GM19240 (cell line): Measurements from ENCODE around the gene LCP1.

Experiments
- DNase-seq: peaks from one replicate; pipeline ENCODE4 v3.0.0; 2011; ENCODE audit warnings: low spot score; ENCODE audit not compliant: insufficient read length

LCP1 gene

GRCh38 chr13:46131705-46132104, 50.3 kb downstream of the LCP1 start:
- no peak for DNase-seq

- no peak for DNase-seq
Observed at GRCh38 chr13:46129955-46130618, 51.9 kb downstream of the LCP1 start.

- no peak for DNase-seq
Observed at GRCh38 chr13:46129124-46129523, 52.9 kb downstream of the LCP1 start.

GRCh38 chr13:46127358-46128023, 54.5 kb downstream of the LCP1 start:
- no peak for DNase-seq

GRCh38 chr13:46126552-46127357, 55.2 kb downstream of the LCP1 start:
- DNase-seq = no peak

GRCh38 chr13:46126056-46126455, 55.9 kb downstream of the LCP1 start:
- no peak for DNase-seq

- DNase-seq = no peak
Observed at GRCh38 chr13:46124967-46125933, 56.7 kb downstream of the LCP1 start.

GRCh38 chr13:46124531-46124966, 57.4 kb downstream of the LCP1 start:
- no peak for DNase-seq

- no peak for DNase-seq
Observed at GRCh38 chr13:46122304-46122703, 59.7 kb downstream of the LCP1 start.

GRCh38 chr13:46121597-46122163, 60.3 kb downstream of the LCP1 start:
- DNase-seq = no peak

GRCh38 chr13:46121033-46121432, 60.9 kb downstream of the LCP1 start:
- no peak for DNase-seq

GRCh38 chr13:46119883-46120614, 61.9 kb downstream of the LCP1 start:
- DNase-seq = no peak

- no peak for DNase-seq
Observed at GRCh38 chr13:46116653-46117502, 65.1 kb downstream of the LCP1 start.

- no peak for DNase-seq
Observed at GRCh38 chr13:46114613-46115012, 67.4 kb downstream of the LCP1 start.

GRCh38 chr13:46113596-46113995, 68.4 kb downstream of the LCP1 start:
- DNase-seq = no peak

- DNase-seq = no peak
Observed at GRCh38 chr13:46111151-46111550, 70.8 kb downstream of the LCP1 start.

- no peak for DNase-seq
Observed at GRCh38 chr13:46109451-46109850, 72.5 kb downstream of the LCP1 start.

- DNase-seq = no peak
Observed at GRCh38 chr13:46106839-46107371, 75.1 kb downstream of the LCP1 start.

- DNase-seq = no peak
Observed at GRCh38 chr13:46104868-46105267, 77.1 kb downstream of the LCP1 start, which contains the start of gene CPB2. TSS of gene CPB2 (minus strand) at chr13:46105033. CDS start at chr13:46105009, 24 bp downstream.
